ENCODE data around the gene C1QBP.
A peak's percentile ranks its signal among the peaks of the same experiment; 100 is the strongest.
"Not testable (repeated sequence)": the region's sequence is repeated elsewhere in the genome, so short reads cannot be mapped to it uniquely, and the experiment has no call there.

C1QBP gene

GRCh38 chr17:5431949-5432556 is 6.9 kb downstream of the C1QBP start:
- DNase-seq (ENCODE audit: low read depth) = no peak

- DNase-seq (ENCODE audit: low read depth) = not testable (repeated sequence)
These were observed 7.7 kb downstream of the C1QBP start for GRCh38 chr17:5431234-5431633.

DNA sequence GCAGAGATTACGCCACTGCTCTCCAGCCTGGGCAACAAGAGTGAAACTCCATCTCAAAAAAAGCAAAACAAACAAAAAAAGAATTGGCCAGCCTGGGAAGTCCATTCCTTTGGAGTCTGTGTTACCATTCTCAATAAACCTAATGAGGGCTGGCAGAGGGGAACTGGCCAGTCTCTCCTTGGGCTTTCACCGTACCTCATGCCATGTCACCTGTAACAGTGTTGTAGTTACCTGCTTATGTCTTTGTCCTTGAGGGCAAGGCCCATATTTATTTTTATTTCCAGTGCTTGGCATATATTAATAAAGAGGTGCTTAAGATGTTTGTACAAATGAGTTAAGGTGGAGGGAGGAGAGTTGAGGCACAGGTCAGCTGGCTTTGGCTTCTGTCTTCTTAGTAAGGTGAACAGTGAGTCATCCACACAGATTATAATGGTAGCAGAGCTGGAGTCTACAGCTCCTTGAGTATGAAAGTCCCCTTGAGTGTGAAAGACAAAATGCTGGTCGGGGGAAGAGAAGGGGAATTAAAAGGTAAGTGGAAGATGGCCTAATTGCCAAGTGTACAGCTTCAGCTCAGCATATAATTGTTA is 8.4 kb downstream of the C1QBP start:
- no peak for DNase-seq (ENCODE audit: low read depth)

- DNase-seq (ENCODE audit: low read depth) = no peak
These were observed 9.6 kb downstream of the C1QBP start for GRCh38 chr17:5429191-5429887.

GRCh38 chr17:5425826-5426225 is 13.1 kb downstream of the C1QBP start:
- DNase-seq (ENCODE audit: low read depth) = no peak

DNA sequence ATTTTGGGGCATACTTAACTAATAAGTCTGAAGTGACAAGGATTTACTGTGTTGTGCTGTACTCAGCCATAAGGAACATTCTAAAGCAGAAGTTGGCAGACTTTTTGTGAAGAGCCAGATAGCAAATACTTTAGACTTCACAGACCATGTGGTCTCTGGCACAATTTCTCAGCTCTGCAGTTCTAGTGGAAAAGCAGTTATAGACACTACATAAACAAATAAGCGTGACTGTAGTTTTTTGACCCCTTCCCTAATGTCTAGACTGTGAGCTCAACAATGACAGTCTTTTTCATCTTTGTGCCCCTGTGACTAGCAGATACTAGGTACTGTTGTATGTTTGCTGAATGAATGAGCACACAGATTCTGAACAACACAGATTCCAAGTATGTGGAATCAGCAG is 14.0 kb downstream of the C1QBP start:
- no peak for DNase-seq (ENCODE audit: low read depth)

GRCh38 chr17:5422505-5422904 is 16.4 kb downstream of the C1QBP start:
- peak; percentile 94 for DNase-seq (ENCODE audit: low read depth)

GRCh38 chr17:5419959-5420653 is 18.8 kb downstream of the C1QBP start, which contains the start of gene RPAIN:
TSS of gene RPAIN (plus strand) at chr17:5420182. CDS start at chr17:5420211, 29 bp downstream.
- peak; percentile 89 for DNase-seq (ENCODE audit: low read depth)

- DNase-seq (ENCODE audit: low read depth) = peak; percentile 99
These were observed 19.5 kb downstream of the C1QBP start, which contains the start of gene NUP88 for GRCh38 chr17:5419356-5419958. TSS of gene NUP88 (minus strand) at chr17:5419662. CDS start at chr17:5419650, 12 bp downstream.

GRCh38 chr17:5418858-5419355 is 20.0 kb downstream of the C1QBP start:
- peak; percentile 52 for DNase-seq (ENCODE audit: low read depth)

GRCh38 chr17:5416901-5417300 is 22.1 kb downstream of the C1QBP start:
- DNase-seq (ENCODE audit: low read depth) = no peak

DNA sequence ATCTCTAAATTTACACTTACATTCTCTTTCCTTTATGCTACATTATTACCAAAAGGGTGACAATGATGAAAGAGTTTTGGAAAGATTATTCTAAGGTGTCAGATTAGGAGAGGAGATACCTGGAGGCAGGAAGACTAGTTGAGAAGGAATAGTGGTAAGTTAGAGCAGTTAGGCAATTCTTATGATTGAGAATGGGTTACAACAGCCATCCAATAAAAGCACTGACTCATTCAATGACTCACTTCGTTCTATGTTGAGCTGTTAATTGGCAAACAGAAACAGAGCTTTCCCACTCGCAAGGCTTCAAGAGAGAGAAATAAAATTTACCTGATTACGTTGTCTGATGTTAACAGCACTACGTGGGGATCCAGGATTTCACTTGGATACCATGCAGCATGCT is 25.3 kb downstream of the C1QBP start:
- DNase-seq (ENCODE audit: low read depth) = peak; percentile 93

DNA sequence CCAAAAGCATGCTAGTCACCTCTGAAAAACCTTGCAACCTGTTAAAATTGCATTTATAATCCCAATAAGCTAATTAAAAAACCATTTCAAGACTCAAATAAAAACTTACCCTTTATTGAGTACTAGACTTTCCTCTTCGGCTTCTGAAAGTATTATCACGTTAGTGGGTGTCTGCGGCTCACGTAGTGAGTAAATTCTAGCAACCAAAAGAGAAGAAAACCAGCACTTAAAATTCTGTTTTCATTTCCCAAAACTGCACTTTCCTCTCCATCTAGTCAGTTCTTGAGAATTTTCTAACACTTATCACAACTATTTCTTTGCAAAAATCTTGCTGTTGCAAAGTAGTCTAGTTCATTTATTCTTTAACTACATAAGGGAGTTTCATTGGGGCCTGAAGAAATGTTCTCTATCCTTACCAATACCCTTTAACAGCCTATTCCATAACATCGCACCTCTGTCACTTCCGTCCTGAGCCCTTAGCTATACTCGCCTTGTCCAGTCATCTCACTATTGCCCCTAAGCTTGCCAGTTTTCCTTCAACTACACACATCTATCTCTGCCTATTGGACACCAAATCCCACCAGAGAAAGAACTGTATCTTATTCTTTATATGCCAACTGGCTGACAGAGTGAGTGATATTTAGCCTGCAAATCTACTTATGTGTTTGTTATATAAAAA is 28.2 kb downstream of the C1QBP start:
- DNase-seq (ENCODE audit: low read depth) = no peak

DNA sequence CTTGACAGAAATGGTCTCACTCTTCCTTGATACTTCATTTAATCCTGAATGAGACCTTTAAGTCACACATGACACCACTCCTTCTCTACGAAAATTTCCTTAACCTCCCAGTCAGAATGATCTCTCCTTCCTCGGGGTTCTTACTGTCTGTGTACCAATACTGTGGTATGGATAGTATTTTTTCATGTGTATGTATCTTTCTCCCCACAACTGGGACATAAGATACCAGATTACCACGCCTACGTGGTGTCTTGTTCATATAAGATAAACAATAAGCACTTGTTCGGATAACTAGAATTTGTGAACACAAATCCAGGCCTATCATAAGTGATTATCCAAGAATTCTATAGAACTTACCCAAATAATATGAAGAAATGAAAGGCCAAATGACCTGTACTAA is 30.8 kb downstream of the C1QBP start:
- DNase-seq (ENCODE audit: low read depth) = no peak

- no peak for DNase-seq (ENCODE audit: low read depth)
These were observed 33.6 kb downstream of the C1QBP start for GRCh38 chr17:5405400-5405799.

- no peak for DNase-seq (ENCODE audit: low read depth)
These were observed 39.2 kb downstream of the C1QBP start for GRCh38 chr17:5399767-5400166.

- DNase-seq (ENCODE audit: low read depth) = peak; percentile 57
These were observed 42.3 kb downstream of the C1QBP start for GRCh38 chr17:5396612-5397011.

- DNase-seq (ENCODE audit: low read depth) = no peak
These were observed 47.3 kb downstream of the C1QBP start for GRCh38 chr17:5391678-5392077.
